ENCODE data around the gene RBKS.

GRCh38 chr2:27912512-27912911 is 22.3 kb upstream of the RBKS start:
- no peak for TF ChIP-seq CTCF (IDR thresholded peaks at IDR 0.05)
- TF ChIP-seq POLR2A (IDR thresholded peaks at IDR 0.05) = no peak

Measured in thyroid gland (tissue), 4 donors.